HTR-8/SVneo (cell line): Measurements from ENCODE around the gene ACTR1A.

Source experiments
- DNase-seq: peaks from one replicate; pipeline ENCODE4 v3.0.0; 2011; ENCODE audit warnings: low spot score, mixed read lengths; ENCODE audit not compliant: insufficient read length
- FAIRE-seq: peaks from 2 replicates; lab custom pipeline; 2011; peaks lifted over from hg19 to GRCh38; lab: Jason Lieb, UNC

ACTR1A gene

DNA sequence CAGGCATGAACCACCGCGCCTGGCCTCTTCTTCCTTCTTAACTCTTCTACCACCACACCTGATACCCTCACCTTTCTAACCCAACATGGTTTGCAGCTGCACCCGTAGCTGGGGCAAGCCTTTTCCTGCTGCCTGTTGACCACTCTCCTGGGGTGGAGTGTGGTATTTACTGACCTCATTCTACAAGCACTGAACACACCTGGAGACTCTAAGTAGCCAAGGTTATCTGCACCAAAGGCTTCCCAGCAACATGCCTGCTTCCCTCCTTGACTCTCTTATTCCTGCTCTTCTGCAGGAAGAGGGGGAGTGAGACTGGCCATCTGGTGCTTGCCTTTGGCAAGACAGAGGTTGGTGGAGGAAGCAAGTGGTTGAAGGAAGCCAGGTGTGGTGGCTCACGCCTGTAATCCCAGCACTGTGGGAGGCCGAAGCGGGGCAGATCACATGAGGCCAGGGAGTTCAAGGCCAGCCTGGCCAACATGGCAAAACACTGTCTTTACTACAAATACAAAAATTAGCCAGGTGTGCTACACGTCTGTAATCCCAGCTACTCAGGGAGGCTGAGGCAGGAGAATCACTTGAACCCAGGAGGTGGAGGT, 10.1 kb downstream of the ACTR1A start:
- FAIRE-seq (no peak), DNase-seq (no peak)

DNA sequence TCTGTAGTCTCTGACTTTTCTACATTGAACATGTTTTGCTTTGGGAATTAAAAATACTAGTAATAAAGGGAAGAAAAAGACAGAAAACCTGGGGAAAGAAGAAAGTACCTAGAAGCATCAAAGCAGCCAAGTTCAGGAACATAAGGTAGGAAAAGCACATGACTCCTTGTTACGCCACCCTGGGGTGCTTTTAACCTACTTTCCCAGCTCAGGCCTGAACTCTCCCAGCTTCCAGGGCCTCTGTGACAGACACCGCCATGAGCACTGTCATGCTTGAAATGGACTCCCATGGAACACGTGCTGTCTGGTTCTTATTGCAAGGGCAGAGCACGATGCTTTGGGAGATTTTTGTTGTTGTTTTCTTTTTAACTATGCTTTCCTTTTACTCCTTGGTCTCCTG, 11.4 kb downstream of the ACTR1A start:
- no peak for DNase-seq
- FAIRE-seq = peak; percentile 20

DNA sequence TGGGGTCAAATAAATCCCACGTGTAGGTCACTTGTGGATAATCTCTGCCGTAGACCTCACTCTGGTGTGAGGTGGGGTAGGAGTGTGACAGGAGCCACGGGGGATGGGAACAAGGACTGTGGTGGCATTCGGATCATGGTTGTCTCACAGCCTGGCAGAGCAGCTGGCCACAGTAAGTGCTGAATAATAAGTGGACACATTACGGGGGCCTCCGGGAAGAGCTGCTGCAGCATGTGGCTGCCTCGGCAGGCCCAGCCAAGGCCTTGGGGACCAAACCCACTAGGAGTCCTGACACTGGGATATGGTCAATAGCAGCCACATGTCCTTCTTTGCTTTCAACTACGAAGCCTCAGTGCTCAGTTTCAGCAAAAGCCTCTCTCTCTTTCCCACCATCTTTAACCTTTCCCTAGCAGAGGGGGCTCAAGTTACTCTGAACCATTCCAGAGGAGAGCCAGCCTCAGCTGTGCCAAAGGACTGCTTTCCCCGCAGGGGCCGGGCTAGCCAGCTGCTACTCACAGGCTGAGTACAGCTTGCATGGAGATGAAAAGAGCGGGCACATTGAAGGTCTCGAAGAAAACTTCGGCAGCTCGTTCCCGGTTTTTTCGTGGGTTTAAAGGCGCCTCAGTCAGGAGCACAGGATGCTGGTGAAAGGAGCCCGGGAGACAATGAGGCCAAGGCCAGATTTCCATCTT, 17.3 kb downstream of the ACTR1A start:
- FAIRE-seq = no peak
- no peak for DNase-seq

DNA sequence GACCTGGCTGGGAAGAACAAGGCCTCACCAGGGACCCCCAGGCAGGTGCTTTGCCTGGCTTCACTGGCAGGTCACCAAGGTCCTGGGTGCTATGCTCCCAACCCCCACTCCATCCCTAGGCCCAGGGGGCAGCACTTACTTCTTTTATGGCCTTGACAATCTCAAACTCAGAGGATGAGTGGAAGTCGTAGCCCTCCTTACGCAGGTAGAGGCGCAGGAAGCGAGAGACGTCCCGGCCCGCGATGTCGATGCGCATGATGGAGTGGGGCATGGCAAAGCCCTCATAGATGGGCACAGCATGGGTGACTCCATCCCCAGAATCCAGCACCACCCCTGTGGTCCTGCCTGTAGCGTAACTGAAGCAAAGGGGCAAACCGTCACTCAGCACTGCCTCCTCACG, 18.5 kb downstream of the ACTR1A start:
- DNase-seq (no peak), FAIRE-seq (no peak)

DNA sequence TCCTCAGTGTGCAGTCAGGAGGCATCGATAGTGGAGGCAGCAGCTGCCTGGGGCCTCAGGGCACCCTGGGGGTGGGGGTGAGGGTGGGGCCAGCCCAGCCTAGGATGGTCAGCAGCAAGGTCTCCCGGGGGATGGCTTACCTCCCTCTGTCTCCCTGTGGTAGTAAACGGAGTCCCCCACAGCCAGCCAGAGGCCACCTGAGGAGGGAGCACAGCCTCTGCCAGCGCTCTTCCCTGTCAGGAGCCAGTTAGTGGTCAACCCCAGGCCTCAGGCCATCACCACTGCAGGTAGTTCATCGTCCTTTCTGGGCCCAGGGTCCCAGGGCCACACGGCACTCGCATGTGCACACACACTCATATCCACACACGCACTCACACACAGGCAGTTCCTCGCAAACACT, 22.1 kb downstream of the ACTR1A start:
- no peak for DNase-seq

DNA sequence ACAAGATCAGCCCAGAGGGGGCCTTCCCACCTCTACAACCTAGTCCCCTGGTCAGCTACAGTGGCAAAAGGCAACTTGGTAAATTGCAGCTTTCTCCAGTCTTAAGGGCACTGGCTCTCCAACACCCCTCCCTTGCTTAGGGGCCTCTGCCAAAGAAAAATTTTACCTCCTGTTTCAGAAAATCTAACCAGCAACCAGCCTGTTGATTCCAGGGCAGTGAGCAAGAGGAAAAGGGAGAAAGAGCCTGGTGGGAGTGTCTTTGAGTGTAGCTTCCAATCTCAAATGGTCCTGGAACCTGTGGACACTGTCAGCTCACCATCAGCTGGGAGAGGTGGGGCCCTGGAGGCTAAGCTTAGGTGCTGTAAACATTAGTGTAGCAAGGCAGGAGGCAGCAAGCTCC, 22.9 kb downstream of the ACTR1A start:
- FAIRE-seq (no peak), DNase-seq (no peak)

More for the DNA sequence above, 22.1 kb downstream of the ACTR1A start:
- FAIRE-seq = no peak

DNA sequence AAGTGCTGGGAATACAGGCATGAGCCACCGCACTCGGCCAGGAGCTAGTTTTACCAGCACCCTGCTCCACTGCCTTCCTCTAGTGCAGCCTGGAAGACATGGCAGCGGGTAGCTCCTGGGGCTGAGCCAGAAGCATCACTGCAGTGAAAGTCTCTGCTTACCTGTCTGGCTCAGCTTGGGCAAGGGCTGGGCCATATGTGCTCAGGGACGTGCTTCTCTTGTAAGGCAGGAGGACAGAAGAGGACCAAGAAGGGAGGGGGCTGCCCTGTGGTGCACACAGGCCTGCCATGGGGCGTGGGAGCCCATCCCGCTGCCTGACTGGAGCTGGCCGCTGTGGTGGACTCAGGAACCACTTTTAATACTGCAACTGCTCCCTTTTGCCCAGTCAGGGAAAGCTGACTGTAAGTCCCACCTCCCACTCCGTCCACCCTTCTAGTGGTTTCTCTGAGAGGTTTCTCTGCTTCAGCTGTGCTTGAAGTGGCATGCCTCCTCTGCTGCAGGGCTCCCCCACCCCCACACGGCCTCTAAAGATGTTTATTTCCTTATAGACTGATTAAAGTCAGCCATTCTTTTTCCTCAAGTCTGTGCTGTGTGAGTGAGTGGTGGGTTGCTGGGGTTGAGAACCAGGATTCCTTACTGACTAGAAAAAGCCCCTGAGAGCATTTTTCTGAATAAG, 25.9 kb downstream of the ACTR1A start:
- FAIRE-seq (no peak), DNase-seq (no peak)

DNA sequence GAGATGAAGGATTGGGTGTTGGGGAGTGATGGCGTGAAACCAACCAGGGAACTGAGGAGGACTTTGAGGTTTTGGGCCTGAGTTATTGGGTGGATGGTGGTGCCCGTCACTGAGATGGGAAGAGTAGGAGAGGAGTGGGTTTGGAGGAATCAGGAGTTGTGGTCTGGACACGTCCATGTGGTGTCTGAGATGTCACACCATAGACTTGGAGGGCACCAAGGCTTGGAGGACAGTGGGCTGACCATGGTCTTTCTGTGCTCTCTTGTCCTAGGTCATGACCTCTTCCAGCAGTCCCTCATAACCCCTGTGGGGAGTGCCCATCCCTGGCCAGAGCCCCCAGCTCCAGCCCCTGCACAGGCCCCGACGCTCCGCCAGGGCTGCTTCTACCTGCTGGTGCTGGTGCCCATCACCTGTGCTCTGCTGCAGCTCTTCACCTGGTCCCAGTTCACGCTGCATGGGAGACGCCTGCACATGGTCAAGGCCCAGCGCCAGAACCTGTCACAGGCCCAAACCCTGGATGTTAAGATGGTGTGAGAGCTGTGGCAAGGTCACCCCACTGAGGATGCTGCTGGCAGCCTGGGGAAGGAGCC, 27.0 kb downstream of the ACTR1A start:
- DNase-seq (no peak), FAIRE-seq (no peak)

DNA sequence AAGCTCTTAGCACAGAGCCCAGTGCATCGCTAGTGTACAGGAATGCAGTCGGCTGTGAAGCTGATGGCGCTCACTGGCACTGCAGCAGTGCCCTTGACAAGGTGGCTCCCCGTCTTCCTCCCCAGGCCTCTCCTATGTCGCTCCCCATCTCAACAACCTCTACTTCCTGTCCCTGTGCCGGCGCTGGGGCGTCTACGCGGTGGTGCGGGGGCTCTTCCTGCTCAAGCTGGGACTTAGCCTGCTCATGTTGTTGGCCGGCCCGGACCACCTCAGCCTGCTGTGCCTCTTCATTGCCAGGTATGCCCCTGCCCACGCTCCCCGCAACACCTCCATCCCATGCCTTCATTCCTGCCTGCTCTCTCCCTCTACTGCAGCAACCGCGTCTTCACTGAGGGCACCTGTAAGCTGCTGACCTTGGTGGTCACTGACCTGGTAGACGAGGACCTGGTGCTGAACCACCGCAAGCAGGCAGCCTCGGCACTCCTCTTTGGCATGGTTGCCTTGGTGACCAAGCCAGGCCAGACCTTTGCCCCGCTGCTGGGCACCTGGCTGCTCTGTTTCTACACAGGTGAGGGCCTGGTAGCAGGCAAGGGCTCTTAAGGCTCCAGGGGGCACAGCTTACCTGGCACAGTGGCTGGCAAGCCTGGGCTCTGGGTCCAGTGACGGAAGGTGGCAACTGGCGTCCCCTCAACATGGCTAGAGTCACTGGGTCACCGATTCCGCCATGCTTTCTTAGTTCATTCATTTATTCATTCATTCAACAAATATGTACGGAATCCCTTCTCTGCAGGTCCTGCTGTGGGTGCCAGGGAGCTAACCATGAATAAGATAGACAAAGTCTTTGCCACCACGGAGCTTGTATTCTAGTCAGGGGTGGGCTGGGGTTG, 28.8 kb downstream of the ACTR1A start:
- no peak for FAIRE-seq
- DNase-seq = no peak

DNA sequence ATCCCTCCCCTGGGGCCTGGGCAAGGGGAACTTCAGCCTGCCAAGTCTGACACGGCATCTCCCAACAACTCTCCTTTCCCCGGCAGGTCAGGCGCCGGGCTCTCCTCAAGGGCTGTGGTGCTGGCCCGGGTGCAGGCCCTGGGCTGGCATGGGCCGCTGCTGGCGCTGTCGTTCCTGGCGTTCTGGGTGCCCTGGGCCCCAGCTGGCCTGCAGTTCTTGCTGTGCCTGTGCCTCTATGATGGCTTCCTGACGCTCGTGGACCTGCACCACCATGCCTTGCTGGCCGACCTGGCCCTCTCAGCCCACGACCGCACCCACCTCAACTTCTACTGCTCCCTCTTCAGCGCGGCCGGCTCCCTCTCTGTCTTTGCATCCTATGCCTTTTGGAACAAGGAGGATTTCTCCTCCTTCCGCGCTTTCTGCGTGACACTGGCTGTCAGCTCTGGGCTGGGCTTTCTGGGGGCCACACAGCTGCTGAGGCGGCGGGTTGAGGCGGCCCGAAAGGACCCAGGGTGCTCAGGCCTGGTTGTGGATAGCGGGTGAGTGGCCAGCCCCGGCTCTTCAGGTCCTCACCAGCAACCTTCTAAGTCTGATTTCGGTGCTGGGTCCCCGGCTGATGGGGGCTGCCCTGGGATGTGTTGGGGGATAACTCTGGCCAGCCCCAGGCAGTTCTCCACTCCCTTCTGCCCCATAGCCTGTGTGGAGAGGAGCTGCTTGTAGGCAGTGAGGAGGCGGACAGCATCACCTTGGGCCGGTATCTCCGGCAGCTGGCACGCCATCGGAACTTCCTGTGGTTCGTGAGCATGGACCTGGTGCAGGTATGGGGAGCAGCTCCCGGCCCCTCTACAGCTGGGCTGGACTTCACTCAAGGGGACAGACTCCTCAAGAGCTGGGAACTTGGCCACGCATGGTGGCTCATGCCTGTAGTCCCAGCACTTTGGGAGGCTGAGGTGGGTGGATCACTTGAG, 31.6 kb downstream of the ACTR1A start:
- no peak for FAIRE-seq

DNA sequence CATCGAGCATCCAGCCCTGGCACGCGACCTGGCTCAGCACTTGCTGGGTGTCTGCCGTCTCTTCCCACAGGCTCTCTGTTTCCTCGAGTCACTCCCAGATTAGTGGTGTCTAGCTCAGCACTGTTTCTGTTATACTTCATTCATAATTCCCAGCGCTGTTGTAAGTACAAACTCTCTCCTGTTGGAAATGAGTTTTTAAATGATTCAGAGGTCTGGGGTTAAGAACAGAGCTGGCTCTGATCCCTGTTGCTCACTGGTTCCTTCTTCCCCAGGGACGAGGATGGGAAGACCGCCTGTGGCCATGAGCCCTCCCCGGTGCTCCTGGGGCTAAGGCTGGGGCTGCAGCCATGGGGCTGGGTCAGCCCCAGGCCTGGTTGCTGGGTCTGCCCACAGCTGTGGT, 33.8 kb downstream of the ACTR1A start:
- FAIRE-seq = no peak
- DNase-seq = no peak

More for the DNA sequence above, 31.6 kb downstream of the ACTR1A start:
- no peak for DNase-seq

DNA sequence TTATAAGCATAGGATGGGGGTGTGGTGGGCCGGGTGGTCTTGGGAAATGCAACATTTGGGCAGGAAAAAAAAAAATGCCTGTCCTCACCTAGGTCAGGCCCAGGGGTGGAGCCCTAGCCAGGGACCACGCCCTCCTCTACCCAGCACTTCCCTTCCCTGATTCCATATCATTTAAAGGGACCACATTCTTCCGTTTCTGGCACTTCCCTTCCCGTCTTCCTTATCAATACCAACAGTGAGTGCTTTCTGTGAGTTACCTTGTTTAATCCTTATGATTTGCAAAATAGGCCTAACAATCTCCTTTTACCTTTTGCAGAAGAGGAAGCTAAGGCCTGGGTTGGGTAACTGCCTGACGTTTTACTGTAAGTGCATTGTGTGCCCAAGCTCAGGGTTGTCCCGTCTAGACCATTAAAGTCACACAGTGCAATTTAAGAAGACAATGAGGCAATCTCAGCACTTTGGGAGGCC, 34.5 kb downstream of the ACTR1A start:
- no peak for DNase-seq
- FAIRE-seq = no peak

DNA sequence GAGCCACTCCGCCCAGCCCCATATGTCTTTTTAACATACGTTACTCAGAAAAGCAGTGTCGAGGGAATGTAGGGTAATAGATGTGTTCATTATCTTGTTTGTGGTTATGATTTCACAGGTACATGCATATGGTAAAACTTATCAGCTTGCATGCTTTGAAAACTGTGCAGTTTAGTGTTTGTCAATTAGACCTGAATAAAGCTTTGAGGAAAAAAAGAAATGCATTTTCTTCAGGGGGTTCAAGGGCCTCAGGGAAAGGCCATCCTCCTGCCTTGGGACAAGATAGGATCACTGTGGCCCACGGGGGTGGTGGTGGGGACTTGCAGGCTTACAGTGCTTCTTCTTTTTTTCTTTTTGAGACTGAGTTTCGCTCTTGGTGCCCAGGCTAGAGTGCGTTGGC, 35.2 kb downstream of the ACTR1A start:
- DNase-seq (no peak), FAIRE-seq (peak; percentile 4)

DNA sequence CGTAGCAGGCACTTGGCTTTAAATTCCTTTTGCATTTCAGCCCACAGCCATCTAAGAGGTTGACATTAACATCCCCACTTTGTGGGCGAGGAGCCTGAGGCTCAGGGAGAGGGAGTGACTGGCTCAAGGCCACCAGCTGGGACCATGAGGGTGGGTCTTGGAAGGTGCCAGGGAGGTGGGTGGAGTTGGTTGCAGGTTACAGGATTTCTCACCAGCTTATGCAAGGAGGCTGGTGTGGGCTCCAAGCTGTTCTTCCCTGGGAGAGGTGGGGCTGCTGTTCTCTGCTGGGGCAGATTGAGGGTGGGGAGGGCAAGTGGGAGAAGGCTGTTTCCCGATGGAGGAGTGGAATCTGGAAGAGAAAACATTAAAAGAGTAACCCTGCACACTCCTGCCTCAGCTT, 37.0 kb downstream of the ACTR1A start:
- DNase-seq (no peak), FAIRE-seq (no peak)

DNA sequence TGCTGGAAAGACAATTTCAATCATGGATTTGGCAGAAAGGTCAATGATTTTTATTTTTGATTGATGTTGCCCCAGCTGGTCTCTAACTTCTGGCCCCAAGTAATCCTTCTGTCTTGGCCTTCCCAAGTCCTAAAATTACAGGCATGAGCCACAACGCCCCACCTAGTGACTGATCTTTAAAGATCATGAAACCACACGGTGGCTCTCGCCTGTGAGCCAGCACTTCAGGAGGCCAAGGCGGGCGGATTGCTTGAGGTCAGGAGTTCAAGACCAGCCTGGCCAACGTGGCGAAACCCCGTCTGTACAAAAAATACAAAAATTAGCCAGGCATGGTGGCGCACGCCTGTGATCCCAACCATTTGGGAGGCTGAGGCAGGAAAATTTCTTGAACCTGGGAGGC, 38.5 kb downstream of the ACTR1A start:
- FAIRE-seq = no peak

DNA sequence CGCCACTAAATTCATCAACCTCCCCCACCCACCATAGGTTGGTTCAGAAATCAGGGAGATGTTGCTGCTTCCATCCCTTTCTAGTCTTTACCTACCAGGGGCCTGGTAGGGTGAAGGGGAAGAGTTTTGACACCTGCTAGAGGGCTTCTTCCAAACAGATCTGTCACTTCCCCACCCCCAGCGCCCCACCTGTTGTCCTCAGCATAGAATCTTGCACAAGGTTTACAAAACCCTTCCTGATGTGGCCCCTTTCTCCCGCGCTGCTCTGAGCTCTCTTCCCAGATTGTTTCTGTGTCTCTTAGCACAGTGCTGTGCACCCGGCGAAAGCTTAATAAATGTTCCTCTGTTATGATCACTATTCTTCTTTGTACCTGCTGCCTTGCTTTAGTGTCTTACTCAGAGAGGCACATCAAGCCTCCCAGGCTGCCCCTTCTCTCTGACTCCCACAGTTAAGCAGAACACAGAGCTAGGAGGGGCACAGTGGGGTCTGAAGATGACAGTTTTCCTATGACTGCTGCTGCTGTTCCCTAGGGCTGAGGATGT, 39.9 kb downstream of the ACTR1A start:
- FAIRE-seq = no peak
- DNase-seq = no peak

More for the DNA sequence above, 38.5 kb downstream of the ACTR1A start:
- no peak for DNase-seq

DNA sequence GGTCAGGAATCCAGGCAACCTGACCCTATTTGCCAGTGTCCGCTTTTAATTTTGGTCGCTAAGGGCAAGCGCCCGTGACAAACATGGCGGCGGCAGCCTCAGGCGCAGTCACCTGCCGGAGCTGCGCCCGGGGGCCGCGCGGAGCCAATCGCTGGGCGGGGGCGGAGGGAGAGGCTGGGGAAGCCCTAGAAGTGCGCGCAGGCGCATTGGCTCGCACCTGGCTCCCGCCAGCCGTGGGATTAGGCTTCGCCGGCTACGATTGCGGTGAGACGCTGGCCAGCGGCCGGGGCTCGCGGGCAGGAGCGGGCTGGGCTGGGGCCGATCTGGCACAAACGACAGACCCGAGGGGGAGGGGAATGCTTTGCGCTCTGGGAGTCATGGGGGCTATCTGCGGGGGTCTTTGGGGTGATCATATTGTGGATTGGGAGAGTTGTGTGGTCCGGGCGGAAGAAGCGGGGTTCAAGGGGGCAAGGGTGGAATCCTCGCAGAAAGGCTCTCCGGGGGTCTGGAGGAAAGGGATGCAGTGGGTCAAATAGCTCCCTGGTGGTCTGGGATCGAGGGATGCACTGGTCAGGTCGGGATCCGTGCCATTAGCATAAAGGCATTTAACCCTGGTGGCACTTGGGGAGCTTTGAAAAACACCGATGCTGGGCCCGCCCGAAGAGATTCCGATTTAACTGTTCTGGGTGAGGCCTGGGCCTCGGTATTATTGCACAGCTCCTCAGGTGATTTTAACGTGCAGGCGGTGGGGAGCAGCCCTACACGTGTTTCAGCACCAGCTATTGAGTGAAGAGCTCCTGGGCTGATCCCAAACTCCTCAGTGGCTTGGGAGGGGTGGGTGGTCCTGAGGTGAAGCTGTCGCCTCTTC, 41.1 kb downstream of the ACTR1A start:
- FAIRE-seq (no peak), DNase-seq (peak; percentile 98)

DNA sequence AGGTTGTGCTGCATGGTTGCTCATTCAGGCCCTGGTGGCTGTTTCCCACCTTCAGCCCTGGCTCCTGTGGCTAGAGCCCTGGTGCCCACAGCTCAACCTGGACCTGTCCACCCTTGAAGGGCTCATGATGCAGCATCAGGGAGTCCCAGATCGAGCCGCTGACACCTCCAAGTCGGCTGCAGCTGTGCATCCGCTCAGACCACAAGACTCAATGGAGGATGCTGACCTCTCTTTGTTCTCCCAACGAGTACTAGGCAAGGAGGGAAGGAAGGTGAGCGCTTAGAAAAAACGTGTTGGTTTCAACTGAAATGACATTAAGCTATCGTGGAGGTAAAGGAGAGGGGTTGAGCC, 41.7 kb downstream of the ACTR1A start:
- DNase-seq (no peak), FAIRE-seq (no peak)
